A673 (cell line): ENCODE data around the gene GLIS2. TPM values are rescaled to one million over a fixed set of nuclear protein-coding genes. Genes with fewer than 3 reads are reported as not detected.

Experiments
- BruUV-seq: library from RNA; stranded (reverse); fragments of 400-500 nt; replicated peaks from 2 replicates; lab custom pipeline; 2021; lab: Mats Ljungman, UMichigan
- CTCF ChIA-PET: fragments of 300-600 bp; sonication (Branson Sonifier 250); formaldehyde crosslinking; loops from one replicate; lab custom pipeline; 2022; ENCODE audit warnings: antibody characterized with exemption; lab: Charles Lee
- POLR2A ChIA-PET: fragments of 300-600 bp; sonication (Branson Sonifier 250); formaldehyde crosslinking; loops from one replicate; lab custom pipeline; 2022; ENCODE audit warnings: antibody characterized with exemption; ENCODE audit not compliant: low non-redundant PET; lab: Charles Lee
- DNase-seq: peaks from one replicate; pipeline ENCODE4 v3.0.0-alpha.2; 2015; ENCODE audit warnings: low spot score
- H3K27ac ChIP-seq: fragments of 200-600 bp; sonication (generic); 2 replicates; pipeline ENCODE4 v1.5.1; 2016; ENCODE audit warnings: mixed run types, low read depth, mild to moderate bottlenecking, mixed read lengths, antibody characterized with exemption, low read length; ENCODE audit not compliant: poor library complexity, severe bottlenecking
- H3K27me3 ChIP-seq: fragments of 200-600 bp; sonication (generic); replicated peaks from 2 replicates; pipeline ENCODE4 v1.6.1; 2017; ENCODE audit warnings: mixed run types, low read depth, mild to moderate bottlenecking, mixed read lengths, antibody characterized with exemption, low read length; ENCODE audit not compliant: insufficient read depth, poor library complexity
- H3K36me3 ChIP-seq: fragments of 200-600 bp; sonication (generic); 2 replicates; pipeline ENCODE4 v1.6.1; 2016; ENCODE audit warnings: mixed run types, mild to moderate bottlenecking, mixed read lengths, antibody characterized with exemption, low read length; ENCODE audit not compliant: insufficient read depth, poor library complexity, severe bottlenecking
- H3K4me1 ChIP-seq: fragments of 200-600 bp; sonication (generic); 2 replicates; pipeline ENCODE4 v1.6.1; 2017; ENCODE audit warnings: mixed run types, mild to moderate bottlenecking, mixed read lengths, antibody characterized with exemption, low read length; ENCODE audit not compliant: insufficient read depth, poor library complexity, severe bottlenecking
- H3K4me3 ChIP-seq: fragments of 200-600 bp; sonication (generic); 2 replicates; pipeline ENCODE4 v1.5.1; 2016; ENCODE audit warnings: low read depth, mixed run types, mild to moderate bottlenecking, mixed read lengths, low read length; ENCODE audit not compliant: poor library complexity, severe bottlenecking
- H3K9me3 ChIP-seq: fragments of 200-600 bp; sonication (generic); 2 replicates; pipeline ENCODE4 v1.6.1; 2016; ENCODE audit warnings: mixed run types, low read depth, mild to moderate bottlenecking, mixed read lengths, antibody characterized with exemption, low read length; ENCODE audit not compliant: poor library complexity, severe bottlenecking
- CTCF ChIP-seq: fragments of 300-800, 200-600 bp; sonication (generic); conservative IDR thresholded peaks from 2 replicates; pipeline ENCODE4 v1.5.1; 2017; ENCODE audit warnings: low read depth, mild to moderate bottlenecking, antibody characterized with exemption, low read length, moderate library complexity, mixed read lengths
- EZH2 ChIP-seq: fragments of 200-600 bp; sonication (generic); IDR thresholded peaks from 2 replicates; pipeline ENCODE4 v1.6.1; 2017; ENCODE audit warnings: borderline replicate concordance, low read depth, mild to moderate bottlenecking, mixed read lengths, antibody characterized with exemption, low read length; ENCODE audit not compliant: poor library complexity, severe bottlenecking
- intact Hi-C: fragments of 100-400 bp; cut with micrococcal nuclease; formaldehyde crosslinking; loops from one replicate; pipeline ENCODE4 v1.10.0; 2022; ENCODE audit not compliant: unreplicated experiment
- total RNA-seq: library from RNA; stranded (reverse); gene quantifications from 2 replicates; pipeline ENCODE4 v1.2.3, GENCODE V29; 2021

The GLIS2 gene
- total RNA-seq, 1 experiment from 2014 or later, result 10.6 TPM

- intact Hi-C loops, result no loop called here
- CTCF ChIA-PET, result no interaction called here
- Histone ChIP-seq H3K36me3 (peaks cover 12% of the 10 kb centered on the region), H3K9me3 (no peaks in the 10 kb centered on the region), H3K27ac (no peak overlapping the region), H3K4me1 (no peaks in the 10 kb centered on the region), H3K27me3 (no peaks in the 10 kb centered on the region), H3K4me3 (no peak overlapping the region)
- TF ChIP-seq EZH2 (no peak), CTCF (no peak)
- POLR2A ChIA-PET, result no interaction called here
- no TSS peak for BruUV-seq
- no peak for DNase-seq
Observed at GRCh38 chr16:4345836-4346781, 30.2 kb downstream of the GLIS2 start.

GRCh38 chr16:4347010-4347409, 31.1 kb downstream of the GLIS2 start:
- Histone ChIP-seq H3K9me3 (no peaks in the 10 kb centered on the region), H3K4me1 (peaks cover 4% of the 10 kb centered on the region), H3K36me3 (peaks cover 9% of the 10 kb centered on the region), H3K27me3 (no peaks in the 10 kb centered on the region), H3K27ac (no peak overlapping the region), H3K4me3 (no peak overlapping the region)
- ChIA-PET CTCF (no interaction called here), POLR2A (no interaction called here)
- DNase-seq, result no peak
- no TSS peak for BruUV-seq
- intact Hi-C loops, result no loop called here
- no peak for TF ChIP-seq EZH2
- TF ChIP-seq CTCF, result no peak

GRCh38 chr16:4347765-4348509, 32.1 kb downstream of the GLIS2 start:
- BruUV-seq, result TSS peak; percentile 8
- no peak for DNase-seq
- H3K27ac ChIP-seq, result no peak overlapping the region
- ChIA-PET CTCF (no interaction called here), POLR2A (interaction anchor here (0.6 kb wide), 1 partner anchor 20 kb away, joined by 7 read pairs; no protein-coding TSS in a partner anchor)
- no peak overlapping the region for H3K4me3 ChIP-seq
- no peaks in the 10 kb centered on the region for H3K27me3 ChIP-seq
- H3K36me3 ChIP-seq, result peaks cover 9% of the 10 kb centered on the region
- H3K4me1 ChIP-seq, result peaks cover 4% of the 10 kb centered on the region
- intact Hi-C loops, result no loop called here
- no peak for TF ChIP-seq EZH2
- no peak for TF ChIP-seq CTCF
- no peaks in the 10 kb centered on the region for H3K9me3 ChIP-seq
